ENCODE data around the gene PIP4P1. TPM values are rescaled to one million over a fixed set of nuclear protein-coding genes. Genes with fewer than 3 reads are reported as not detected.
A peak's percentile ranks its signal among the peaks of the same experiment; 100 is the strongest.

The PIP4P1 gene
- total and polyA plus RNA-seq, 2 of the 13 experiments (the other 11 are each of a cell fraction or from before 2014, with no cell fraction given): 33.4 to 47.0 TPM

DNA sequence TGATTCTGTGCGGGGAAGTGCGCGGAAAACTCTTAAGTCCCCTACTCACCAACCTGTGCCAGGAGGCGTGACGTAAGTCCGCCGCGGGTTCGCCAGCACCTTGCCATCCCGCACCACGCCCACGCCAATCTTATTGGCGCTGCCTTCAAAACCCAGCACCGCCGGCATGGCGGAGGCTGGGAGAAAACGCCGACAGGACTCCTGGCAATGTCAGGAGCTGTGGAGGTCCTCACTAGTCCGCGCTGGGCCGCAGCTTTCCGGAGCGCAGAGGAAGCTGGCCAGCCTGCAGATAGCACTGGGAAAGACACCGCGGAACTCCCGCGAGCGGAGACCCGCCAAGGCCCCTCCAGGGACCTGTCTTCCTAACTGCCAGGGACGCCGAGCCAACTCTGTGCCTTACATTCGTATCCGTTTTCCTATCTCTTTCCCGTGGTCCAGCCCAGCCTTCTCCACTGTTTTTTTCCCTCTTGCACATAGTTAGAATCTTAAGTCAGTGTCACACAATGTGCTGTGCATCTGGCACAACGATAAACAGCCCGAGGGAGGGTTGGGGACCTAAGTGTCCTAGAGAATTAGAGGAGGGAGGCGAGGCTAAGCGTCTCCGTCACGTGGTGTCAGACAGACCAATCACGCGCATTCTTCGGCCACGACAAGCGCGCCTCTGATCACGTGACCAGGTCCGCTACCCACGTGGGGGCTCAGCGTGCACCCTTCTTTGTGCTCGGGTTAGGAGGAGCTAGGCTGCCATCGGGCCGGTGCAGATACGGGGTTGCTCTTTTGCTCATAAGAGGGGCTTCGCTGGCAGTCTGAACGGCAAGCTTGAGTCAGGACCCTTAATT is 6.5 kb downstream of the PIP4P1 start, which contains the start of the genes APEX1 and OSGEP:
APEX1 (plus strand) TSS at position 711 of the 839 bp plus-strand sequence. CDS start 420 bp downstream, outside the sequence.
OSGEP (minus strand) TSS at position 297 of the 839 bp plus-strand sequence; CDS start at position 168, 129 bp downstream.
- peaks cover 35% of the 10 kb centered on the region for H3K4me1 ChIP-seq (ENCODE audit: insufficient read depth, low read length)
- POLR2A ChIA-PET: interaction anchor here (0.7 to 4.0 kb wide), 28 partner anchors 8 to 1001 kb away, joined by 3 to 59 read pairs (median 8); partner anchors contain the start of genes CHD8, PARP2, PNP and RNASE4
- peak within 1 kb of the TSS; percentile 95 for H3K4me2 ChIP-seq (ENCODE audit: low read depth, low read length)
- H2AFZ ChIP-seq (ENCODE audit: low read length): peak within 1 kb of the TSS; percentile 59
- intact Hi-C loops (cut with micrococcal nuclease; ENCODE audit: unreplicated experiment): loop anchor here (1.0 to 2.0 kb wide), 3 partner anchors 39 to 159 kb away; partner anchors contain the start of gene CCNB1IP1
- no peaks in the 10 kb centered on the region; a peak in 1 of 5 replicates for H3K27me3 ChIP-seq (ENCODE audit: control insufficient read depth in 1 of 2, insufficient read depth in 2 of 2, low read length in 2 of 2)
- no peaks in the 10 kb centered on the region for H3K9me3 ChIP-seq (ENCODE audit: low read length)
- WGBS (ENCODE audit: low lambda C conversion rate): under 1% methylated on average over 39 of the region's 56 CpGs
- in situ Hi-C loops (cut with HindIII; ENCODE audit: extremely low pct_ligation_motif_present, low pct_unique_long_range_greater_than_20kb): loop anchor here (5.0 to 25.0 kb wide), 3 partner anchors 37 to 158 kb away; partner anchors contain the start of genes CCNB1IP1 and PARP2
- DNase-seq (ENCODE audit: low spot score) (peak; percentile 99), FAIRE-seq (peak; percentile 100), ATAC-seq (peak; percentile 90)
- H3K36me3 ChIP-seq (replicated peaks in 1 of 2; ENCODE audit: control insufficient read depth in 1 of 2, insufficient read depth in 2 of 2, low read length in 2 of 2): peaks cover 25 to 56% of the 10 kb centered on the region in 2 experiments
- H3K9ac ChIP-seq (ENCODE audit: insufficient read depth, low read depth, low read length): peak within 1 kb of the TSS; percentile 91
- H4K20me1 ChIP-seq (ENCODE audit: insufficient read depth, low read length): no peaks in the 10 kb centered on the region
- H3K4me3 ChIP-seq (replicated peaks in 1 of 3; ENCODE audit: insufficient read depth in 1 of 3, low read depth in 2 of 3, low read length in 3 of 3): peak within 1 kb of the TSS; percentile 88 to 92 (median 89)
- no TSS peak for BruUV-seq (replicated peaks)
- H3K27ac ChIP-seq (ENCODE audit: extremely low read length, insufficient read depth, low read length): peak within 1 kb of the TSS; percentile 94
- CTCF ChIA-PET (ENCODE audit: low intra/inter-chr PET ratio, low total read pairs): interaction anchor here (1.9 kb wide), 1 partner anchor 39 kb away, joined by 5 read pairs; no protein-coding TSS in a partner anchor
- peaks cover 36% of the 10 kb centered on the region for H3K79me2 ChIP-seq (ENCODE audit: insufficient read depth, low read length)
- no peak for TF ChIP-seq HNF4A (CRISPR knock-in tag; IDR thresholded peaks at IDR 0.05)
- TF ChIP-seq POGZ (CRISPR knock-in tag; IDR thresholded peaks at IDR 0.05): peak; percentile 89
- TF ChIP-seq NCOA2 (CRISPR knock-in tag; IDR thresholded peaks at IDR 0.05): 0 out of 2 replicates have a peak, but pooled peaks have one; percentile 56
- TF ChIP-seq, protein P1, sequence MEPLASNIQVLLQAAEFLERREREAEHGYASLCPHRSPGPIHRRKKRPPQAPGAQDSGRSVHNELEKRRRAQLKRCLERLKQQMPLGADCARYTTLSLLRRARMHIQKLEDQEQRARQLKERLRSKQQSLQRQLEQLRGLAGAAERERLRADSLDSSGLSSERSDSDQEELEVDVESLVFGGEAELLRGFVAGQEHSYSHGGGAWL (CRISPR knock-in tag; IDR thresholded peaks at IDR 0.05): peak; percentile 97
- peak; percentile 93 for TF ChIP-seq ZNF563 (CRISPR knock-in tag; IDR thresholded peaks at IDR 0.05)
- peak; percentile 54; the same call in 1 of the 2 replicates for TF ChIP-seq ZBTB20 (CRISPR knock-in tag; IDR thresholded peaks at IDR 0.05; ENCODE audit: borderline replicate concordance, low read depth)
- TF ChIP-seq IKZF4 (CRISPR knock-in tag; IDR thresholded peaks at IDR 0.05; ENCODE audit: borderline replicate concordance, low read depth, not compliant biosample characterization): no peak
- TF ChIP-seq, protein P2, sequence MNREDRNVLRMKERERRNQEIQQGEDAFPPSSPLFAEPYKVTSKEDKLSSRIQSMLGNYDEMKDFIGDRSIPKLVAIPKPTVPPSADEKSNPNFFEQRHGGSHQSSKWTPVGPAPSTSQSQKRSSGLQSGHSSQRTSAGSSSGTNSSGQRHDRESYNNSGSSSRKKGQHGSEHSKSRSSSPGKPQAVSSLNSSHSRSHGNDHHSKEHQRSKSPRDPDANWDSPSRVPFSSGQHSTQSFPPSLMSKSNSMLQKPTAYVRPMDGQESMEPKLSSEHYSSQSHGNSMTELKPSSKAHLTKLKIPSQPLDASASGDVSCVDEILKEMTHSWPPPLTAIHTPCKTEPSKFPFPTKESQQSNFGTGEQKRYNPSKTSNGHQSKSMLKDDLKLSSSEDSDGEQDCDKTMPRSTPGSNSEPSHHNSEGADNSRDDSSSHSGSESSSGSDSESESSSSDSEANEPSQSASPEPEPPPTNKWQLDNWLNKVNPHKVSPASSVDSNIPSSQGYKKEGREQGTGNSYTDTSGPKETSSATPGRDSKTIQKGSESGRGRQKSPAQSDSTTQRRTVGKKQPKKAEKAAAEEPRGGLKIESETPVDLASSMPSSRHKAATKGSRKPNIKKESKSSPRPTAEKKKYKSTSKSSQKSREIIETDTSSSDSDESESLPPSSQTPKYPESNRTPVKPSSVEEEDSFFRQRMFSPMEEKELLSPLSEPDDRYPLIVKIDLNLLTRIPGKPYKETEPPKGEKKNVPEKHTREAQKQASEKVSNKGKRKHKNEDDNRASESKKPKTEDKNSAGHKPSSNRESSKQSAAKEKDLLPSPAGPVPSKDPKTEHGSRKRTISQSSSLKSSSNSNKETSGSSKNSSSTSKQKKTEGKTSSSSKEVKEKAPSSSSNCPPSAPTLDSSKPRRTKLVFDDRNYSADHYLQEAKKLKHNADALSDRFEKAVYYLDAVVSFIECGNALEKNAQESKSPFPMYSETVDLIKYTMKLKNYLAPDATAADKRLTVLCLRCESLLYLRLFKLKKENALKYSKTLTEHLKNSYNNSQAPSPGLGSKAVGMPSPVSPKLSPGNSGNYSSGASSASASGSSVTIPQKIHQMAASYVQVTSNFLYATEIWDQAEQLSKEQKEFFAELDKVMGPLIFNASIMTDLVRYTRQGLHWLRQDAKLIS (CRISPR knock-in tag; IDR thresholded peaks at IDR 0.05): peak; percentile 30
- TF ChIP-seq ZNF550 (CRISPR knock-in tag; IDR thresholded peaks at IDR 0.05; ENCODE audit: borderline replicate concordance): peak; percentile 71; the same call in 1 of the 2 replicates
- TF ChIP-seq ZSCAN25 (CRISPR knock-in tag; IDR thresholded peaks at IDR 0.05): no peak; the same call in 1 of the 2 replicates
- TF ChIP-seq, protein P3, sequence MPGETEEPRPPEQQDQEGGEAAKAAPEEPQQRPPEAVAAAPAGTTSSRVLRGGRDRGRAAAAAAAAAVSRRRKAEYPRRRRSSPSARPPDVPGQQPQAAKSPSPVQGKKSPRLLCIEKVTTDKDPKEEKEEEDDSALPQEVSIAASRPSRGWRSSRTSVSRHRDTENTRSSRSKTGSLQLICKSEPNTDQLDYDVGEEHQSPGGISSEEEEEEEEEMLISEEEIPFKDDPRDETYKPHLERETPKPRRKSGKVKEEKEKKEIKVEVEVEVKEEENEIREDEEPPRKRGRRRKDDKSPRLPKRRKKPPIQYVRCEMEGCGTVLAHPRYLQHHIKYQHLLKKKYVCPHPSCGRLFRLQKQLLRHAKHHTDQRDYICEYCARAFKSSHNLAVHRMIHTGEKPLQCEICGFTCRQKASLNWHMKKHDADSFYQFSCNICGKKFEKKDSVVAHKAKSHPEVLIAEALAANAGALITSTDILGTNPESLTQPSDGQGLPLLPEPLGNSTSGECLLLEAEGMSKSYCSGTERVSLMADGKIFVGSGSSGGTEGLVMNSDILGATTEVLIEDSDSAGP (CRISPR knock-in tag; IDR thresholded peaks at IDR 0.05; ENCODE audit: borderline replicate concordance): peak; percentile 91
- peak; percentile 78 for TF ChIP-seq ATF1 (CRISPR knock-in tag; IDR thresholded peaks at IDR 0.05)
- peak; percentile 2; the same call in 1 of the 2 replicates for TF ChIP-seq KLF15 (CRISPR knock-in tag; IDR thresholded peaks at IDR 0.05; ENCODE audit: borderline replicate concordance)
- TF ChIP-seq ZNF17 (CRISPR knock-in tag; IDR thresholded peaks at IDR 0.05): no peak
- no peak for TF ChIP-seq SSRP1 (CRISPR knock-in tag; IDR thresholded peaks at IDR 0.05)
